Measurements from ENCODE around the gene CLBA1.

The CLBA1 gene

DNA sequence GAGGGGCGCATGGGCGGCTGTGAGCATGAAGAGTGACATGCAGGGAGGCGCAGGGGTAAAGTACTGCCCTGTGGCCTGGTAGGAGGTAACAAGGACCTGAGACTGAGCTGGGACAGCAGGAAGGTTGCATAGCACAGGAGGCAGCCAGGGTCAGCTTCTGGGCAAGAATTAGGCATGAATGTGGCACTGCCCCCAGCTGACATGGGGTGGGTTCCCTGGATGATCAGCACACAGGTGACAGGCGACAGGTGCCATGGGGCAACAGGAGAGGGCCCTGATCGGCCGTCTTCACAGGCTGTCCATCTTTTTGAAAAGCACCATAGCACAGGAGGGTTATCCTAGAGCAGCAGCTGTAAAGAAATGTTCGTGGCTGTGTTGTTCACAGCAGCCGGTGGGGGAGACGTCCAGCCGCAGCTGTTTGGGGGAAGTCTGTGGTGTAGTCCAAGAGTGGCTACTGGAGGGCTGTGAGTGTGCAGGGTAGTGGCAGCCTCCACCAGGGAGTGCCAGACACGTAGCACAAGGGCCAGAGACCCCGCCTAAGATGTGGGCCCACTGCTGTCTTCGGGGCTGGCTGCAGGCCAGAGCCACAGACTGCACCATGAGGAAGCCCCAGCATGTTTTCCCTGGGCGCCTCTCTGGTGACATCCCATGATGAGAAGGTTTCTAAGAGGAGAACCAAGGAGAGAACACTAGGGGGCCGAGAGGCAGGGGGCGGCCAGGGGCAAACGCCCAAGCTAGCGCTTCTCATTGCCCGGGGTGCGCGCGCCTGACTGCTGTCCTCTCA, 8.4 kb downstream of the CLBA1 start:
- Histone ChIP-seq H3K4me3 (ENCODE audit: low read depth in 1 of 2, low read length in 2 of 2) (no peak overlapping the region), H3K36me3 (ENCODE audit: control insufficient read depth in 1 of 2, insufficient read depth in 2 of 2, low read length in 2 of 2) (peaks cover 0 to 3% of the 10 kb centered on the region in 2 donors), H3K27ac (ENCODE audit: low read depth, low read length) (no peak overlapping the region), H3K4me1 (ENCODE audit: control insufficient read depth in 1 of 2, insufficient read depth in 2 of 2, low read length in 2 of 2) (no peaks in the 10 kb centered on the region), H3K9ac (ENCODE audit: low read depth in 1 of 2, low read length in 2 of 2) (no peak overlapping the region), H3K9me3 (ENCODE audit: control insufficient read depth in 1 of 2, low read length in 2 of 2) (no peaks in the 10 kb centered on the region), H3K27me3 (ENCODE audit: control insufficient read depth in 1 of 2, insufficient read depth in 2 of 2, low read length in 2 of 2) (no peaks in the 10 kb centered on the region)

DNA sequence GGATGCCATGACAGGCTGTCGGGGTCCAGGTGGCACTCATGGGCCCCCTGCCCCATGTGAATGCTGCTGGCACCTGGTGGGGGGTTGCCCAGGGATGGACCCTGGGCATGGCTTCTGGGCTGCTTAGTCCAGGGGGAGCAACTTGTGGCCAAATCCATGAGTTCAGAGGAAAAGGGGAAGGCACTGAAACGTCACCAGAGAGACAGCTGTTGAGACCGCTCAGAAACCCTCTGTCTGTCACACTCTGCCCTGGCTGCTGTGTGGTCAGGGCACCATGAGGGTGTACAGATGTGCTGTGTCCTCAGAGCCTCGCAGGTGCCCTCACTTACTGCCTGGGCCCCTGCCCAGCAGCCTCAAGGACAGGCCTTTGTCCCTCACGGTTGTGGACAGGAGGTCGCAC, 9.4 kb downstream of the CLBA1 start:
- no peak overlapping the region for H3K4me3 ChIP-seq (ENCODE audit: low read depth in 1 of 2, low read length in 2 of 2)
- no peaks in the 10 kb centered on the region for H3K27me3 ChIP-seq (ENCODE audit: control insufficient read depth in 1 of 2, insufficient read depth in 2 of 2, low read length in 2 of 2)
- peaks cover 0 to 3% of the 10 kb centered on the region in 2 donors for H3K36me3 ChIP-seq (ENCODE audit: control insufficient read depth in 1 of 2, insufficient read depth in 2 of 2, low read length in 2 of 2)
- no peaks in the 10 kb centered on the region for H3K9me3 ChIP-seq (ENCODE audit: control insufficient read depth in 1 of 2, low read length in 2 of 2)
- H3K4me1 ChIP-seq (ENCODE audit: control insufficient read depth in 1 of 2, insufficient read depth in 2 of 2, low read length in 2 of 2) = no peaks in the 10 kb centered on the region
- no peak overlapping the region for H3K9ac ChIP-seq (ENCODE audit: low read depth in 1 of 2, low read length in 2 of 2)
- H3K27ac ChIP-seq (ENCODE audit: low read depth, low read length) = no peak overlapping the region

DNA sequence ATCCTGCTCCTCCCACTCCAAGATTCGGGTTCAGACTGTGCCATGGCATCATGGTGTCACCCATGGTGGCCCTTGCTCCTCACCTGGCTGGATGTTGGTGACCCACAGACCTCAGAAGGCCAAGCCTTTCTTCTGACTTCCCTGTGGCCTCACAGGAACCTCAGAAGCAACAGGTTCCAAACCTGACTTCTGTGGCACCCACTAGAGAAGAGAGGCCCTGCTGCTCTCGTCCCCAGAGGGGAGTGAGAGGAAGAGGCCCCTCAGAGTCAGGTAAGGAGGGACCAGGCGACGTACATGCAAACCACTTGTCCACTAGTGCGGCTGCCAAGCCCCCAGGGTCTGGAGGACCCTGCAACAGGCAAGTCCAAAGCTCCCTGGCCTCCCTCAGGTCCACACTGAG, 10.4 kb downstream of the CLBA1 start:
- Histone ChIP-seq H3K36me3 (ENCODE audit: control insufficient read depth in 1 of 2, insufficient read depth in 2 of 2, low read length in 2 of 2) (peaks cover 0 to 3% of the 10 kb centered on the region in 2 donors), H3K4me1 (ENCODE audit: control insufficient read depth in 1 of 2, insufficient read depth in 2 of 2, low read length in 2 of 2) (no peaks in the 10 kb centered on the region), H3K9ac (ENCODE audit: low read depth in 1 of 2, low read length in 2 of 2) (no peak overlapping the region), H3K27me3 (ENCODE audit: control insufficient read depth in 1 of 2, insufficient read depth in 2 of 2, low read length in 2 of 2) (no peaks in the 10 kb centered on the region), H3K9me3 (ENCODE audit: control insufficient read depth in 1 of 2, low read length in 2 of 2) (no peaks in the 10 kb centered on the region), H3K27ac (ENCODE audit: low read depth, low read length) (no peak overlapping the region), H3K4me3 (ENCODE audit: low read depth in 1 of 2, low read length in 2 of 2) (no peak overlapping the region)

DNA sequence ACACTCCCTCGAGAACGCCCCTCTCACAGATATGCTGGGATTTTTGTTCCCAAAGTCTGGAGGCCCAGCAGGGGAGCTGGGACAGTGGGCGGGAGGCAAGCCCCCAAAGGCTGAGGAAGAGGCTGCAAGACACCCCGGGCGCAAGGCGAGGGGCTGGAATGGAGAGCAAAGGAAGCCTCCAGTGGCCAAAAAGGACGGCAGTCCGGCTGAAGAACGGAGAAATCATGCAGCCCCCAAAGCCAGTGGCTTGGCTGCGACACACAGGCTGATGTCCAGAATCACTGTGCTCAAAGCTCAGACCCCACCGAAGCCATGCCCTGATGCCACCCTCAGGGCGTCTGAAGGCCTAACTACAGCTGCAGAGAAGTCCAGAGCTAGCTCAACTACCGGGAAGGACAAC, 10.9 kb downstream of the CLBA1 start:
- Histone ChIP-seq H3K27me3 (ENCODE audit: control insufficient read depth in 1 of 2, insufficient read depth in 2 of 2, low read length in 2 of 2) (no peaks in the 10 kb centered on the region), H3K4me3 (ENCODE audit: low read depth in 1 of 2, low read length in 2 of 2) (no peak overlapping the region)

DNA sequence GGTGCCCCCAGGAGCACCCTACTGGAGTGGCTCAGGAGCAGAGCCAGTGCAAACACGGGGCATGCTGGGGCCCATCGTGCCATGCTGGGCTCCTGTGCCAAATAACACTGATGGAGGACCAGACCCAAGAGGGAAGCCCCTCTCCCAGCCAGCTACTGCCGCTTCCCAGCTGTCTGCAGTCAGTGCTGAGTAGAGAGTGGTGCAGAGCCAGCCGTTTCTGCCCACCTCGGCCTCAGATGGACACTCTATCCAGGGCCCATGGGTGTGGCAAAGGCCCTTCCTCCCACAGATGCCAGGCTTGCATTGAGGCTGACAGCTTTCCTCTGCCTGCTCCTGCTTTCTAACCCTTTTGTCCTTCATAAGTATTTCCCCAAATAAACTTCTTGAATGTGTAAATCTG, 13.2 kb downstream of the CLBA1 start:
- no peak overlapping the region for H3K9ac ChIP-seq (ENCODE audit: low read depth in 1 of 2, low read length in 2 of 2)
- no peaks in the 10 kb centered on the region for H3K9me3 ChIP-seq (ENCODE audit: control insufficient read depth in 1 of 2, low read length in 2 of 2)
- H3K36me3 ChIP-seq (ENCODE audit: control insufficient read depth in 1 of 2, insufficient read depth in 2 of 2, low read length in 2 of 2) = no peaks in the 10 kb centered on the region
- H3K27me3 ChIP-seq (ENCODE audit: control insufficient read depth in 1 of 2, insufficient read depth in 2 of 2, low read length in 2 of 2) = no peaks in the 10 kb centered on the region
- no peaks in the 10 kb centered on the region for H3K4me1 ChIP-seq (ENCODE audit: control insufficient read depth in 1 of 2, insufficient read depth in 2 of 2, low read length in 2 of 2)
- H3K4me3 ChIP-seq (ENCODE audit: low read depth in 1 of 2, low read length in 2 of 2) = no peak overlapping the region
- no peak overlapping the region for H3K27ac ChIP-seq (ENCODE audit: low read depth, low read length)

More for the DNA sequence above, 10.9 kb downstream of the CLBA1 start:
- Histone ChIP-seq H3K9ac (ENCODE audit: low read depth in 1 of 2, low read length in 2 of 2) (no peak overlapping the region), H3K4me1 (ENCODE audit: control insufficient read depth in 1 of 2, insufficient read depth in 2 of 2, low read length in 2 of 2) (no peaks in the 10 kb centered on the region), H3K36me3 (ENCODE audit: control insufficient read depth in 1 of 2, insufficient read depth in 2 of 2, low read length in 2 of 2) (peaks cover 0 to 3% of the 10 kb centered on the region in 2 donors), H3K9me3 (ENCODE audit: control insufficient read depth in 1 of 2, low read length in 2 of 2) (no peaks in the 10 kb centered on the region), H3K27ac (ENCODE audit: low read depth, low read length) (no peak overlapping the region)

DNA sequence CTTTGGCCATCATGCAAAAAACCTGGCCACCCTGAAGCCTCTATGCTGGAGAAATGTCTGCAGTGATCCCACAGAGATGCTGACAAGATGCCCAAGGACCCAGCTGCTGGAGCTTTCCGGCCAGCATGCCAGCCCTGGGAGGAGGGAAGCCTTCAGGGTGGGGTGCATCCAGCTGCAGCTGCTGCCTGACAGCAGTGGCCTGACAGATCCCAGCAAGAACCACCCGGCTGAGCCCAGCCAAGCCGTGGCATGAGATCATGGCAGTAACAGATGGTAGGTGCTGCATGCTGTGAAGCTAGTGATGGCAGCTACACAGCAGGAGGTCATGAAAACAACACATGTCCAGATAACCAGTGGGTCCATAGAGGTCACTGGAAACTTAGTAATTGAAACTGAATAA, 13.8 kb downstream of the CLBA1 start:
- no peak overlapping the region for H3K27ac ChIP-seq (ENCODE audit: low read depth, low read length)
- H3K4me1 ChIP-seq (ENCODE audit: control insufficient read depth in 1 of 2, insufficient read depth in 2 of 2, low read length in 2 of 2) = no peaks in the 10 kb centered on the region
- H3K9ac ChIP-seq (ENCODE audit: low read depth in 1 of 2, low read length in 2 of 2) = no peak overlapping the region
- H3K27me3 ChIP-seq (ENCODE audit: control insufficient read depth in 1 of 2, insufficient read depth in 2 of 2, low read length in 2 of 2) = no peaks in the 10 kb centered on the region
- H3K36me3 ChIP-seq (ENCODE audit: control insufficient read depth in 1 of 2, insufficient read depth in 2 of 2, low read length in 2 of 2) = no peaks in the 10 kb centered on the region
- H3K4me3 ChIP-seq (ENCODE audit: low read depth in 1 of 2, low read length in 2 of 2) = no peak overlapping the region
- no peaks in the 10 kb centered on the region for H3K9me3 ChIP-seq (ENCODE audit: control insufficient read depth in 1 of 2, low read length in 2 of 2)

DNA sequence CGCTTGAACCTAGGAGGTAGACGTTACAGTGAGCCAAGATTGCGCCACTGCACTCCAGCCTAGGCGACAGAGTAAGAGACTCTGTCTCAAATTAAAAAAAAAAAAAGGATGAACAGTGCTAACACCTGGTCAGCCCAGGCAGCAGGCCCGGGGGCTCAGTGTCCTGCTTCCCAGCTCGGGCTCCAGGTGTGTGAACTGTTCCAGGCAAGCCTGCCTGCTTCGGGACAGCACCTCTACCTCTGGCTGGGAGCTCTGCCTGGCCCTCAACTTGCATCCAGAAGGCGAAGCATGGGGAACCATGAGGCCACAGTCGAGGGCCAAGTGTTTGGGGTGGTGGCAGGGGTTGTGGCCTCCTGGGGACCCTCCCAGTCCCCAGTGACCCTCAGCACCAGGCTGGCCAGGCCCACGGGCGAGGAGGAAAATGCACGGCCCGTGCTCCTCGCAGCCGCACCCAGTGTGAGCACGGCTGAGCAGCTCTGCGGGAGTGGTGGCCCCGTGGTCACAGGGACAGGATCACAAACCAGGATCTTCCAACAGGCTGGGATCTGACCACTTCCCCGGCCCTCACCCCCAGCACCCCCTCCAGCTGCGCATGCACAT, 19.8 kb downstream of the CLBA1 start:
- H3K9ac ChIP-seq (ENCODE audit: low read depth in 1 of 2, low read length in 2 of 2) = no peak overlapping the region
- peaks cover 7 to 20% of the 10 kb centered on the region in 2 donors for H3K36me3 ChIP-seq (ENCODE audit: control insufficient read depth in 1 of 2, insufficient read depth in 2 of 2, low read length in 2 of 2)
- no peaks in the 10 kb centered on the region for H3K27me3 ChIP-seq (ENCODE audit: control insufficient read depth in 1 of 2, insufficient read depth in 2 of 2, low read length in 2 of 2)

DNA sequence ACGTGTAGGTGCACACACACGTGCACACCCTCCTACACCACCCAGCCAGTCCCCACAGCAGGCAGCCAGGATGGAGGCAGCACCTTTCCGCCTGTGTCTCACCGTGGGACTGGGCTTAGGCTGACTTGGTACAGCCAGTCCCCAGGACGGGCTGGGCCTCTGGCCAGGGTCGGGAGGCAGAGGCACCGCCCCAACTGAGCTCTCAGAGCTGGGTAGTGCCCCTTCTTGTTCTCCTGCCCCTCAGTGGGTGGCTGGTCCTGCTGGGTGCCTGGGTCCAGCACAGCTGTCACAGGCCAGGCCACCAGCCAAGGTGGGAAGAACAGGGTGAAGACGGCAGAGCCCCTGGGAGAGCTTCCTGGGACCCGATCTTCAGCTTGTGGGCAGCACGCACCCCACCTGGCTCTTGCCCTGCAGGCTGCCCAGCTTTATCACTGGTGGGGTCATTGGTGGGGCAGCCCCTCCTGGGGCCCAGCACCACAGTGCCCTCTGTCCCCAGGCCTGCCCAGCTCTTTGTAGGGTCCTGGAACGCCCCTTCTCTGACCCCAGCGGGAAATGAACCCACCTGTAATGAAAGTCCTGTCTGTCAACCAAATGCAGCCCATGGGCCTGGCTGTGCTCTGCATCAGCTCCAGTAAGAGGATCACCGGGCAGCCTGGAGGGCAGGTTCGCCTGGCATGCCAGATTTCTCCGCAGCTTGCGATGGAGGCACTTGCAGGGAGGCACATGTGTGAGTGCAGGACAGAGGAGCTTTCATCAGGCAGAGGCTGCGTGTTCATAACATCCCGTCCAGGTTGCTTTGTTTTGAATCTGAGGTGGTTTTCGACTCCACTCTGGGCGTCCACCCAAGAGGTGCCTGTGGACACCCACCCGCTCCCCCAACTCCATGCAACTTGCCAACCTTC, 20.6 kb downstream of the CLBA1 start:
- Histone ChIP-seq H3K36me3 (ENCODE audit: control insufficient read depth in 1 of 2, insufficient read depth in 2 of 2, low read length in 2 of 2) (peaks cover 10 to 26% of the 10 kb centered on the region in 2 donors), H3K27ac (ENCODE audit: low read depth, low read length) (no peak overlapping the region), H3K9me3 (ENCODE audit: control insufficient read depth in 1 of 2, low read length in 2 of 2) (no peaks in the 10 kb centered on the region), H3K9ac (ENCODE audit: low read depth in 1 of 2, low read length in 2 of 2) (no peak overlapping the region), H3K4me1 (ENCODE audit: control insufficient read depth in 1 of 2, insufficient read depth in 2 of 2, low read length in 2 of 2) (no peaks in the 10 kb centered on the region), H3K27me3 (ENCODE audit: control insufficient read depth in 1 of 2, insufficient read depth in 2 of 2, low read length in 2 of 2) (no peaks in the 10 kb centered on the region), H3K4me3 (ENCODE audit: low read depth in 1 of 2, low read length in 2 of 2) (no peak overlapping the region)

More for the DNA sequence above, 19.8 kb downstream of the CLBA1 start:
- H3K27ac ChIP-seq (ENCODE audit: low read depth, low read length) = no peak overlapping the region
- no peaks in the 10 kb centered on the region for H3K9me3 ChIP-seq (ENCODE audit: control insufficient read depth in 1 of 2, low read length in 2 of 2)
- H3K4me1 ChIP-seq (ENCODE audit: control insufficient read depth in 1 of 2, insufficient read depth in 2 of 2, low read length in 2 of 2) = no peaks in the 10 kb centered on the region
- H3K4me3 ChIP-seq (ENCODE audit: low read depth in 1 of 2, low read length in 2 of 2) = no peak overlapping the region

DNA sequence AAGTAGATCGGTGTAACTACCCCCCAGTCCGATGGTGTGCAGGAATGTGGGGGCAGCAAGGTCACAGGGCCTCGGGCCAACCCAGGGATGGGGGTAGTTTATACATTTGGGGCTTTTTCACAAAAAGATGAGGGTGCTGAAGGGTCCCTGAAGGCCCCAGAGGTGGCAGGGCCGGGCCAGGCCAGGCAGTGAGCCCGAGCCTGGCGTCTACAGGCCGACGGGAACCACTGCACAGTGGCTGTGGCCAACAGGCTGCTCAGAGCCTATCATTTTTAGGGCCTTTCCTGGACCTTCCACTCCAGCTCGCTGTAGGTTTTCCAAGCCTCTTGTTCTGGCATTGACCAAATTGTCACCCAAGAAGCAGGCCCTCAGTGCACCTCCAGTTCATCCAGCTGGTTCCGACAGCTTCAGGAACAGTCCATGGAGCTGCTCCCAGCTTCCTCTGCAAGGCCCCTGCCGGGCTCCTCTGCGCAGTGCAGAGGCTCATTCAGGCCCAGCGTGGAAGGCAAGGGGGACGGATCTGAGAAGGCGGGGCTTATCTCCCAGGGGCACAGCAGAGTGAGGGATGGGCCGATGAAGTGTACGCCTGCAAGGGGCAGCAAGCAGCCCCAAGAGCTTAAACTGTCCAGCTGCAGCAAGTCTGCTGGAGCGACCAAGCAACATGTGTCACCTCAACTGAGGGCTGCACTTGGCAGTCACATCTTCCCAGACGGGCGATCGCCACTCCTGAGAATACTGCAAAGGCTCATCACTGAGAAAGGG, 21.4 kb downstream of the CLBA1 start:
- Histone ChIP-seq H3K4me1 (ENCODE audit: control insufficient read depth in 1 of 2, insufficient read depth in 2 of 2, low read length in 2 of 2) (no peaks in the 10 kb centered on the region), H3K27ac (ENCODE audit: low read depth, low read length) (no peak overlapping the region), H3K9me3 (ENCODE audit: control insufficient read depth in 1 of 2, low read length in 2 of 2) (no peaks in the 10 kb centered on the region), H3K36me3 (ENCODE audit: control insufficient read depth in 1 of 2, insufficient read depth in 2 of 2, low read length in 2 of 2) (peaks cover 10 to 34% of the 10 kb centered on the region in 2 donors), H3K9ac (ENCODE audit: low read depth in 1 of 2, low read length in 2 of 2) (no peak overlapping the region), H3K4me3 (ENCODE audit: low read depth in 1 of 2, low read length in 2 of 2) (no peak overlapping the region), H3K27me3 (ENCODE audit: control insufficient read depth in 1 of 2, insufficient read depth in 2 of 2, low read length in 2 of 2) (no peaks in the 10 kb centered on the region)

All from duodenal mucosa (tissue), 2 donors.